Breast epithelium (tissue), 4 donors: Measurements from ENCODE around the gene RBM33. TPM values are rescaled to one million over a fixed set of nuclear protein-coding genes. Genes with fewer than 3 reads are reported as not detected.

Experiments
- DNase-seq, 2 donors: peaks; one replicate each; pipeline ENCODE4 v3.0.0-alpha.2; 2019; ENCODE audit warnings: low spot score in 2 of 2
- H3K27ac ChIP-seq, 2 donors: fragments of 200-600 bp; sonication (generic) in 1 of 2; one replicate each; pipeline ENCODE4 v1.5.1; 2016 to 2019; ENCODE audit warnings: mild to moderate bottlenecking in 1 of 2
- H3K27me3 ChIP-seq, 2 donors: fragments of 200-600 bp; sonication (generic) in 1 of 2; one replicate each; pipeline versions ENCODE4 v1.5.1 to v1.6.0; 2017 to 2019; ENCODE audit warnings: control low read depth in 1 of 2, mild to moderate bottlenecking in 1 of 2
- H3K36me3 ChIP-seq: fragments of 200-600 bp; one replicate; pipeline ENCODE4 v1.5.1; 2019
- H3K4me1 ChIP-seq, 2 donors: fragments of 200-600 bp; sonication (generic); one replicate each; pipeline ENCODE4 v1.5.1; 2016 to 2019; ENCODE audit warnings: control low read depth in 1 of 2
- H3K4me3 ChIP-seq, 3 donors: fragments of 200-600 bp; sonication (generic); 1 replicate in 2 of 3; 2 replicates in 1 of 3; pipeline ENCODE4 v1.5.1; 2016 to 2019; ENCODE audit warnings: mild to moderate bottlenecking in 3 of 3, moderate library complexity in 2 of 3
- H3K9me3 ChIP-seq, 2 donors: fragments of 200-600 bp; sonication (generic) in 1 of 2; one replicate each; pipeline ENCODE4 v1.5.1; 2016 to 2019; ENCODE audit warnings: control low read depth in 1 of 2
- CTCF ChIP-seq, 3 donors: fragments of 450-650 bp; IDR thresholded peaks; one replicate each; pipeline ENCODE4 v1.5.1; 2016 to 2017; ENCODE audit warnings: antibody characterized with exemption in 3 of 3, mild to moderate bottlenecking in 3 of 3, moderate library complexity in 3 of 3
- POLR2A ChIP-seq: fragments of 450-650 bp; IDR thresholded peaks from one replicate; pipeline ENCODE4 v1.6.1; 2016; ENCODE audit warnings: antibody characterized with exemption, mild to moderate bottlenecking, moderate library complexity
- POLR2AphosphoS5 ChIP-seq, 3 donors: sonication (generic); formaldehyde crosslinking; IDR thresholded peaks; one replicate each; pipeline ENCODE4 v1.6.1; 2017; ENCODE audit warnings: antibody characterized with exemption in 3 of 3
- intact Hi-C: fragments of 100-400 bp; cut with DNase I; formaldehyde crosslinking; loops from one replicate; pipeline ENCODE4 v1.15.1; 2023; ENCODE audit warnings: low total_unique reads
- total RNA-seq, 3 donors: library from RNA; depleted of rRNA; stranded (reverse); fragments of >200 nt; gene quantifications; one replicate each; pipeline ENCODE4 v1.1.0, GENCODE V29; 2016

The RBM33 gene
- total RNA-seq, 3 donors from 2014 or later: 34.9 to 58.8 (median 46.5) TPM

GRCh38 chr7:155728116-155728515, 83.7 kb downstream of the RBM33 start:
- no peak for TF ChIP-seq POLR2A
- TF ChIP-seq POLR2AphosphoS5 (IDR thresholded peaks at IDR 0.05): no peak
- no peak for TF ChIP-seq CTCF (IDR thresholded peaks at IDR 0.05)
- Histone ChIP-seq H3K4me3 (no peak overlapping the region), H3K27me3 (no peaks in the 10 kb centered on the region), H3K9me3 (no peaks in the 10 kb centered on the region), H3K27ac (no peak overlapping the region), H3K4me1 (no peaks in the 10 kb centered on the region), H3K36me3 (no peaks in the 10 kb centered on the region)
- intact Hi-C loops: no loop called here
- DNase-seq: no peak

DNA sequence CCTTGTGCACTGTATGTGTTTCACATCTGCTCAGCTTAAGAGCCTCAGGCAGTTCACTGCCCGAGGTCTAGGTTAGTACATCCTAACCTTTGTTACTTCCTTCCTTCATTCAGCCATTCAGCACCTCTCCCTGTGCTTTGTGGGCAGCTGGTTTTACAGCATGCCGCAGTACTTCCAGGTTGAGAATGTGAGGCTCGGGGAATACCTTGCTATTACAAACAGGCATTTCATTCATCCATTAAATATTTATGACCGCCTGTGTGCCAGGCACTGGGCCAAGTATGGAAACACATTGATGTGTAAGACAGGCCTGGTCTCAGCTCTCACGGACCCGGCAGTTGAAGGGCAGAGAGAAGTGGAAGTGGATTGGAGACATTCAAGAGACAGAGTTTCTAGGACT, 85.4 kb downstream of the RBM33 start:
- no peaks in the 10 kb centered on the region for H3K4me1 ChIP-seq
- DNase-seq: peak in 1 of 2 donors; percentile 27
- H3K4me3 ChIP-seq: no peak overlapping the region
- TF ChIP-seq CTCF (IDR thresholded peaks at IDR 0.05) (no peak), POLR2AphosphoS5 (IDR thresholded peaks at IDR 0.05) (no peak), POLR2A (no peak)
- no peaks in the 10 kb centered on the region for H3K36me3 ChIP-seq
- H3K9me3 ChIP-seq: no peaks in the 10 kb centered on the region
- H3K27ac ChIP-seq: no peak overlapping the region
- intact Hi-C loops: no loop called here
- no peaks in the 10 kb centered on the region for H3K27me3 ChIP-seq

GRCh38 chr7:155731380-155731779, 86.9 kb downstream of the RBM33 start:
- H3K27me3 ChIP-seq: no peaks in the 10 kb centered on the region
- H3K27ac ChIP-seq: no peak overlapping the region
- H3K4me3 ChIP-seq: no peak overlapping the region
- no peak for DNase-seq
- TF ChIP-seq CTCF (IDR thresholded peaks at IDR 0.05) (no peak), POLR2AphosphoS5 (IDR thresholded peaks at IDR 0.05) (no peak), POLR2A (no peak)
- intact Hi-C loops: no loop called here
- H3K36me3 ChIP-seq: no peaks in the 10 kb centered on the region
- no peaks in the 10 kb centered on the region for H3K4me1 ChIP-seq
- no peaks in the 10 kb centered on the region for H3K9me3 ChIP-seq

DNA sequence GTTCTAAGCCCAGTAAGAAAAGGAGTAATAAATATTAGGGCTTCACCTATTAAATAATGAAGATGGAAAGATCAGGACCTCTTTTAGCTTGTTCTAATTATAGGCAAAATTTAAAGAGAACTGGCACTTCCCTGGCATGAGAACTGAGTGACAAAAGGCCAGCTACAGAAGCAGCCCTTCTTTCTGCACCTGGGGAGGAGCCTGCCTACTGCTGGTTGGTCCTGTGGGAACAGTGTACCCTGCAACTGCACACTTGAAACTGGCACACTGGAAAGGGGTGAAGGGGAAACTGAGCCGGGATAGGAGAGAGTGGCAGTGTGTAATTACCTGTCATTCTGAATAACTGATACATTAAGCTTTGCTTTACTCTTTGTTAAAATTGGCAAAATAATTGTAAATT, 87.4 kb downstream of the RBM33 start:
- no peak for DNase-seq
- Histone ChIP-seq H3K27ac (no peak overlapping the region), H3K9me3 (no peaks in the 10 kb centered on the region), H3K4me3 (no peak overlapping the region), H3K4me1 (no peaks in the 10 kb centered on the region), H3K36me3 (no peaks in the 10 kb centered on the region), H3K27me3 (no peaks in the 10 kb centered on the region)
- intact Hi-C loops: no loop called here
- TF ChIP-seq POLR2AphosphoS5 (IDR thresholded peaks at IDR 0.05) (no peak), POLR2A (no peak)

DNA sequence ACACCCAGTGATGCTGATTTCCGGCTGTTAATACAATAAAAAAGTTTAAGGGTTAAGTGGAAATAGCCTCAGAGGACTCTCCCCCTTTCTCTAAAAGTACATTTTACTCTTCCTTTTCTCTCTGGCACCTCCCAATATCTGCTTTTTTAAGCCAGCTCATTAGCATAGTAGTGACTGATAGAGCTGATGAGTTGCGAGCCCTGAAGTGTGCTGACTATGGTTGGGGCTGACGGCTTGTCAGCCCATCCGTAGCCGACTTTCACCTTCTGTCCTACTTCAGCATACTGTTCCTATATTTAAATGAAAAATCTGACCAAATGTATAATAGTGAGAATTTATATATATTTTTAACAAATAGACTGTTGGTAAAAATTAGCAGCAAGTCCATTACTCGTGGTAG, 87.8 kb downstream of the RBM33 start:
- H3K27me3 ChIP-seq: no peaks in the 10 kb centered on the region
- intact Hi-C loops: no loop called here
- no peak overlapping the region for H3K4me3 ChIP-seq
- TF ChIP-seq CTCF (IDR thresholded peaks at IDR 0.05) (no peak), POLR2A (no peak), POLR2AphosphoS5 (IDR thresholded peaks at IDR 0.05) (no peak)
- H3K9me3 ChIP-seq: no peaks in the 10 kb centered on the region
- no peak for DNase-seq
- H3K36me3 ChIP-seq: no peaks in the 10 kb centered on the region
- no peaks in the 10 kb centered on the region for H3K4me1 ChIP-seq
- no peak overlapping the region for H3K27ac ChIP-seq
